HepG2 (cell line): ENCODE measurements around the gene HEATR5B. TPM values are rescaled to one million over a fixed set of nuclear protein-coding genes. Genes with fewer than 3 reads are reported as not detected.

Source experiments
- ATM ChIP-seq: fragments of 450-650 bp; IDR thresholded peaks from 2 replicates; pipeline ENCODE4 v1.7.1; 2017; ENCODE audit warnings: mild to moderate bottlenecking, borderline replicate concordance
- ETV5 ChIP-seq: IDR thresholded peaks from 2 replicates; pipeline ENCODE4 v1.6.1; 2018; ENCODE audit warnings: missing biosample characterization, missing genetic modification reagents, inconsistent platforms, borderline replicate concordance
- FOXA3 ChIP-seq: IDR thresholded peaks from 2 replicates; pipeline ENCODE4 v1.6.1; 2016; ENCODE audit warnings: missing genetic modification reagents, missing compliant biosample characterization
- HMGA1 ChIP-seq: sonication (generic); formaldehyde crosslinking; conservative IDR thresholded peaks from 2 replicates; pipeline ENCODE4 v1.4.0; 2020; ENCODE audit warnings: missing genetic modification reagents
- KMT2A ChIP-seq: sonication (generic); formaldehyde crosslinking; IDR thresholded peaks from 2 replicates; pipeline ENCODE4 v1.4.0; 2020; ENCODE audit warnings: missing genetic modification reagents
- MIXL1 ChIP-seq: IDR thresholded peaks from 2 replicates; pipeline ENCODE4 v1.6.1; 2016
- NCOR1 ChIP-seq: fragments of 200-600 bp; sonication (generic); IDR thresholded peaks from 2 replicates; pipeline ENCODE4 v1.7.0; 2017; ENCODE audit warnings: antibody characterized with exemption, low read length, borderline replicate concordance
- PCBP2 ChIP-seq: fragments of 200-400 bp; formaldehyde crosslinking; optimal IDR thresholded peaks from 2 replicates; pipeline ENCODE3; 2018; ENCODE audit warnings: low read length, low read depth; ENCODE audit not compliant: poor library complexity, severe bottlenecking
- SNAPC2 ChIP-seq: sonication (generic); formaldehyde crosslinking; IDR thresholded peaks from 2 replicates; pipeline ENCODE4 v1.8.1; 2022; ENCODE audit warnings: mild to moderate bottlenecking, missing genetic modification reagents
- TRIM24 ChIP-seq: sonication (generic); formaldehyde crosslinking; IDR thresholded peaks from 2 replicates; pipeline ENCODE4 v1.8.0; 2022; ENCODE audit warnings: mild to moderate bottlenecking, missing genetic modification reagents
- USF2 ChIP-seq, 2 experiments: sonication (generic) in 1 of 2; formaldehyde crosslinking in 1 of 2; IDR thresholded peaks; 2 replicates each; pipeline versions ENCODE4 v1.5.1 to v1.6.1; 2011 to 2020; ENCODE audit warnings: borderline replicate concordance in 1 of 2, low read depth in 1 of 2, low read length in 1 of 2, mild to moderate bottlenecking in 1 of 2, missing genetic modification reagents in 1 of 2, moderate library complexity in 1 of 2
- ZNF530 ChIP-seq: sonication (generic); formaldehyde crosslinking; IDR thresholded peaks from 2 replicates; pipeline ENCODE4 v1.5.0; 2020; ENCODE audit warnings: low read depth, mild to moderate bottlenecking, missing genetic modification reagents
- ZNF652 ChIP-seq: IDR thresholded peaks from 2 replicates; pipeline ENCODE4 v1.6.1; 2016; ENCODE audit warnings: low read depth, borderline replicate concordance
- ZNF710 ChIP-seq: sonication (generic); formaldehyde crosslinking; IDR thresholded peaks from 2 replicates; pipeline ENCODE4 v1.5.0; 2020; ENCODE audit warnings: mild to moderate bottlenecking, missing genetic modification reagents, borderline replicate concordance
- polyA plus RNA-seq, 8 experiments: library from polyadenylated mRNA; depleted of rRNA in 3 of 8; stranded (reverse) in 7 of 8; unstranded in 1 of 8; fragments of >200 nt; fragmentation: Illumina TruSeq in 4 of 8; extraction: Trizol in 4 of 8; gene quantifications; 2 replicates each; pipeline versions ENCODE4 v1.2.1 to v1.2.3, GENCODE V29; 2011 to 2016; ENCODE audit warnings: low read depth in 4 of 8, missing spikeins in 1 of 8, mixed read lengths in 1 of 8; ENCODE audit not compliant: insufficient read depth in 1 of 8
- total RNA-seq, 5 experiments: library from RNA; depleted of rRNA; stranded (reverse); fragments of >200 nt; fragmentation: Illumina TruSeq; extraction: Trizol; gene quantifications; 2 replicates each; pipeline ENCODE4 v1.2.3, GENCODE V29; 2016; ENCODE audit warnings: low read depth in 1 of 5

HEATR5B gene
- total and polyA plus RNA-seq, 2 of the 13 experiments (the other 11 are each of a cell fraction or from before 2014, with no cell fraction given): 12.7 to 16.3 TPM

- TF ChIP-seq USF2 (IDR thresholded peaks at IDR 0.05; ENCODE audit: low read depth, low read length) (no peak), USF2 (CRISPR knock-in tag; IDR thresholded peaks at IDR 0.05; ENCODE audit: borderline replicate concordance) (no peak), SNAPC2 (no peak), TRIM24 (CRISPR knock-in tag) (no peak), PCBP2 (no peak), KMT2A (CRISPR knock-in tag) (peak; percentile 97; the same call in 1 of the 2 replicates), FOXA3 (CRISPR knock-in tag) (peak; percentile 84), ATM (no peak), ZNF652 (CRISPR knock-in tag) (no peak), ETV5 (peak; percentile 65; the same call in 1 of the 2 replicates), ZNF710 (CRISPR knock-in tag) (0 out of 2 replicates have a peak, but pooled peaks have one; percentile 75), MIXL1 (CRISPR knock-in tag) (peak; percentile 47; the same call in 1 of the 2 replicates), ZNF530 (no peak), HMGA1 (CRISPR knock-in tag) (no peak), NCOR1 (no peak; the same call in 1 of the 2 replicates)
Measured at GRCh38 chr2:37083873-37084794, at the start of gene HEATR5B, which contains the start of gene GPATCH11 (continued).
